AG08395 (cell line): Measurements from ENCODE around the gene TRAPPC14.
"Not testable (repeated sequence)": the region's sequence is repeated elsewhere in the genome, so short reads cannot be mapped to it uniquely, and the experiment has no call there.

Experiments
- DNase-seq: peaks from one replicate; pipeline ENCODE4 v3.0.0; 2012; ENCODE audit warnings: mixed read lengths, low spot score

TRAPPC14 gene

DNA sequence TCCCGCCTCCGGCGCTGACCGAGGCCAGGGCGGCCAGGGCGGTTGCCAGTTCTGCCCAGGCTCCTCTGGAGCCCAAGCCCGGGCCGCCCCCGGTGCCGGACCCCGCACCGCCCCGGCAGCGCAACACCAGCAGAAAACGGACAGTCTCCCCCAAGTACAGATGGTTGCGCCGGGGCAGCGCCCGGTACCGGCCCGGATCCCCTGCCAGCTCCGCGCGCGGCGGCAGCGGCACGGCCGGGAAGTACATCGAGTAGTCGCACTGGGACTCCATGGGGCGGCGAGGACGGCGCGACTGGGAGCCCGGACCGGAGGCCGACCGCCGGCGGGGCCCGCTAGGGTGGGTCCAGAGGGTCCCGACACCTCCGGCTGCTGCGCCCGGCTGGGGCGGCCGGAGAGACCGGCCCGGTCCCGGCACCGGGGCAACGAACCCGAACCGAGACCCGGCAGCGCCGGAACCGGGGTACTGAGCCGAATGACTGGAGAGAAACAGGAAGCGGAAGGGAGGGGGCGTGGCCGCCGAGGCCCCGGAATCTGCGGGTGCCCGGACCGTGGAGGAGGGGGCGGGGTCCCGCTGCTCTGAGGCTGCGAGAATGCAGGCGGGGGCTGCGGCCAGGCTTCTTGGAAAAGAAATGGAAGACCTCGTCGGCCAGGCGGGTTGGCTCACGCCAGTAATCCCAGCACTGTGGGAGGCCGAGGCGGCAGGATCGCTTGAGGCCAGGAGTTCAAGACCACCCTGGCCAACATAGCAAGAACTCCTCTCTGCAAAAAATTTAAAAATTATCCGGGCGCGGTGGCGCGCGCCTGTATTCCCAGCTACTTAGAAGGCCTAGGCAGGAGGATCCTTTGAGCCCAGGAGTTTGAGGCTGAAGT lies at the start of gene TRAPPC14:
TSS of gene TRAPPC14 (minus strand) at position 495 of the 870 bp plus-strand sequence. CDS start at position 271, 224 bp downstream.
- peak; percentile 97 for DNase-seq

GRCh38 chr7:100204454-100204853 lies 45.9 kb upstream of the TRAPPC14 start:
- no peak for DNase-seq

GRCh38 chr7:100200693-100201092 lies 42.2 kb upstream of the TRAPPC14 start:
- DNase-seq: no peak

GRCh38 chr7:100198266-100198665 lies 39.7 kb upstream of the TRAPPC14 start:
- DNase-seq: no peak

- DNase-seq: not testable (repeated sequence)
Measured at GRCh38 chr7:100195901-100196322, 37.4 kb upstream of the TRAPPC14 start.

- no peak for DNase-seq
Measured at GRCh38 chr7:100195222-100195621, 36.7 kb upstream of the TRAPPC14 start.

- no peak for DNase-seq
Measured at GRCh38 chr7:100192969-100193368, 34.4 kb upstream of the TRAPPC14 start.

- not testable (repeated sequence) for DNase-seq
Measured at GRCh38 chr7:100192281-100192862, 33.8 kb upstream of the TRAPPC14 start.

GRCh38 chr7:100191775-100192174 lies 33.3 kb upstream of the TRAPPC14 start:
- DNase-seq: no peak

GRCh38 chr7:100190048-100190711 lies 31.7 kb upstream of the TRAPPC14 start:
- DNase-seq: peak; percentile 49

DNA sequence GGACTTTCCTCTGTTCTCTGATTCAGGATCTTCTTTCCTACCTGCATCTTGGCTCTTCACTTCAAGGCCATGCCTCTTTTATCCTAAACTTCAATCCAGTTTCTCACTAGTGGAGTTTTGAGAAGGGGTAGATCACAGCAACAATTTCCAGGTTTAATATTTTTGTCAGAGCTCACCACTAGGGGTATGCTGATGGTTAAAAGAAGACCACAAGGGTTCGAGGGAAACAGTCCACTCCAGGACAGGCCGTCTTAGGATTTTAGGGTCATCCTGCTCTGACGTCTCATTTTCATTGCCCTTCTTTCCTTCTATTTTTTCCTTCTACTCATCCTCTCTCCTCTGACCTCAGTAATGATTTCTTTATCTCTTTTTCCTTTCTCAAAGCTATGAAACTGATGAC lies 30.5 kb upstream of the TRAPPC14 start:
- DNase-seq: no peak

GRCh38 chr7:100185726-100186125 lies 27.2 kb upstream of the TRAPPC14 start:
- DNase-seq: no peak

GRCh38 chr7:100183090-100183489 lies 24.6 kb upstream of the TRAPPC14 start:
- DNase-seq: not testable (repeated sequence)

- DNase-seq: not testable (repeated sequence)
Measured at GRCh38 chr7:100182616-100183015, 24.1 kb upstream of the TRAPPC14 start.

DNA sequence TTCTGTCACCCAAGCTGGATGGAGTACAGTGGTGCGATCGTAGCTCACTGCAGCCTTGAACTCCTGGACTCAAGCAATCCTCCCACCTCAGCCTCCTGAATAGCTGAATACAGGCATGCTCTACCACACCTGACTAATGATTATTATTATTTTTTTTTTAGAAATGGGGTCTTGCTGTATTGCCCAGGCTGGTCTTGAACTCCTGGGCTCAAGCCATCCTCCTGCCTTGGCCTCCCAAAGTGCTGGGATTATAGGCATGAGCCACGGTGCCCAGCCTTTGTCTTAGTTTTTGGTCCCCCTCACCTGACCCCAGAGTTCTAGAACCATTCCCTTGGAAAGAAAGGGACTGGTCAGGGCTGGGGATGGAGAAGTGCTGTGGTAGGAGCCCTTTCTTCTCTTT lies 21.6 kb upstream of the TRAPPC14 start:
- DNase-seq: not testable (repeated sequence)

DNA sequence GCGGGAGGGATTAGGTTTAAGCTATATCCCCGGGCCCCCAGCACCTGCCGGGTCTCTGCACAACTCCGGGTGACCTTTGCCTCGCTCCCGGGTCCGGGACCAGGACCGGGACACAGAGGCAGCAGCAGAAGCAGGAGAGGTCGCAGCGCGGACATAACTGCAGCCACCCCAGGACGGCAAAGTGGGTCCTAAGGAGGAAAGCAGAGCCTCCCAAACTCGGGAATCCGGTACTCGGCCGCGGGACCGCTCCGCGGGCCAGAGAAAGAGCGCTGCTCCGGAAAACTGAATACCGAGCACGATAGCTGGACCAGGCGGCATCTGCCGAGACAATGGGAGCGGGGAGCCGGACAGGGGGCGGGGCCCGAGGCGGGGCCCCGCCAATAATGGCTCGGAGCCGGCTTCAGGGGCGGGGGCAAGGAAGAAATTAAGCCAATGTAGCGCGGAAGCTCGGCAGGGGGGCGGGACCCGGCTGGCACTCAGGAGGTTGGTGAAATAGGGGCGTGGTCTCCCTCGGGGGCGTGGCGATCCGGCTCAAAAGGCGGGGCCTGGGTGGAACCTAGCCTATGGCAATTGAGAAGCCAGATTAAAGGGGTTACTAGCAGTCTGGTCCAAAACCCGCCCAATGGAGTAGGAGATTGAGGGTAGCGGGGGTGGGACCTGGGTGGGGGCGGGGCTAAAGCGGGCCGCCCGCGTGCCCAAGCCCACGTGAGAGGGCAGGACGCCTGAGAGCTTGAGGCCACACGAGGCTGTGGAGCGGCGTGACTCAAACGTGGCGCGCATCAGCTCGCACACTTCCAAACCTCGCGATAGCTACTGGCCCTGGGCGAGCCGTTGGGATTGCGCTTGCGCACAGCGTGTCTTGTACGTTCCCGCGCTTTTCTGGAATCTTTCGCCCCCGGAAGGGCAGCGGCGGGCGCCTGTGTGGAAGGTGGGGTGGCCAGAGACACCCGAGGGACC lies 18.8 kb upstream of the TRAPPC14 start, which contains the start of the genes GPC2 and STAG3:
TSS of gene GPC2 (minus strand) at position 337 of the 957 bp plus-strand sequence. CDS start at position 155, 182 bp downstream.
TSS of gene STAG3 (plus strand) at position 874 of the 957 bp plus-strand sequence. CDS start 2,639 bp downstream, outside the sequence.
- DNase-seq: peak; percentile 98

DNA sequence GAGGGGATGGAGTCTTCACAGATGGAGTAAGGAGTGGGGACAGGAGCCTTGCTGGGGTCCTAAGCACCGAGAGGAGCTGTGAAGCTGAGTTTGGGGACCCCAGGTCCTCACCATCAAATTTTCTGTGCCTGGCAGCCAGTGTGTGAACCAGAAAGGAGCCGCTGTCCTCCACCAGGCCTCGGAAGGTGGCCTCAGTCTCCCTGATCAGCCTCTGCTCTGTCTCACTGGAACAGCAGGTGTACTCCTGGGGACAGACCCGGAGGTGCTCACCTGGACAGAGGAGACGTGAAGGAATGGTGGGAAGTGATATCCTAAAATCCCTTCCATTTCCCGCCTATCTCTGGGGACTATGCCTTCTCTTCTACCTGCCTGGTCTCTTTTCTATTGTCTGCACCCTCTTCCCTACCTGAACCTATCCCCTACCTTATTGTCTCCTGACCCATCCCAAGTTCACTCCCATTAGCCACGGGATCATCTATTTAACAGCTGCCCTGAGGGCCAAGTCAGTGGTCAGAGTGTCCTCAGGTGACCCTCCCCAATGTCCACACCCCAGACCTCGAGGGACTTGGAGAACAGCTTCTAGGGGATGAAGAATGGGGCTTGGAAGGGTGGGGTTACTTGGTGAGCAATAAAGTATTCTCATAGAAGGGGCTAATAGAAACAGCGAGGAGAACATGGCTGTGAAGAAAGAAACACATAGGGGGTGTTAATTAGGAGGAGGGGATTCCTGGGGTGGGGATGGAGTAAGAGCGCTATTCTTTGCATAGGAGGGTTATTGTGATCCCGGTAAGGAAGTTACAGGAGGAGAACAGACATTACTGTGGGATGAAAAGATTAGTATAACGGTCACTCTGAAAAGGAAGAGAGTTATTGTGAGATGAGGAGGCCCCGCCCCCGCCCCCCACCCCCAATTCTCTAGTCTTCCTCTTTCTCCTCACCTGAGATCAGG lies 17.8 kb upstream of the TRAPPC14 start:
- DNase-seq: no peak

DNA sequence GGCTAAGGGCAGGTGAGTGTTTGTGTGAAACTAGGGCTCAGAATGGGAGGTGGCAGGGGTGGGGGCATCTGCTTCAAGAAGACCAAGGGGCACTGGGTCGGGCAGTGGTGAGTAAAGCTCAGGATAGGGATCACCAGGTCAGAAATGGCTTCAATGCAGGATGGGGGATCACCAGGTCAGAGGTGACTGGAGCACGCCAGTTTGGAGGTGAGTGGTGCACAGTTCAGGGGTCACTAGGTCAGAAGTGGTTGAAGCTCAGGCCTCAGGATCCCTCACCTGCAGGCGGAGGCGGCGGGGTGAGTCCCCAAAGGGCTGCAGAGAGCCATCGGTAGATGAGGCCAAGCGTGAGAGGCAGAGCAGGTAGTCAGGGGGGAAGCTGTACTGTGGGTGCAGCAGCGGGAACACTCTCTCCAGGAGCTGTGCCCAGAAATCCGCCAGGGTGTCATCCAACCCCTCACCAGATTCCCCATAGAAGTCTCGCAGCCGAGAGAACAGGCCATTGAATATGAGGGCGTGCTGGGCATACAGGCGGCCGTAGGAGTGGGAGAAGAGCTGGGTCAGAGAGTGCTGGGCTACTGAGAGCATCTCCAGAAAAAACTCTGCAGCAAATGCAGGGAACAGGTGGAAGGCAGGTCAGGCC lies 16.9 kb upstream of the TRAPPC14 start:
- no peak for DNase-seq

DNA sequence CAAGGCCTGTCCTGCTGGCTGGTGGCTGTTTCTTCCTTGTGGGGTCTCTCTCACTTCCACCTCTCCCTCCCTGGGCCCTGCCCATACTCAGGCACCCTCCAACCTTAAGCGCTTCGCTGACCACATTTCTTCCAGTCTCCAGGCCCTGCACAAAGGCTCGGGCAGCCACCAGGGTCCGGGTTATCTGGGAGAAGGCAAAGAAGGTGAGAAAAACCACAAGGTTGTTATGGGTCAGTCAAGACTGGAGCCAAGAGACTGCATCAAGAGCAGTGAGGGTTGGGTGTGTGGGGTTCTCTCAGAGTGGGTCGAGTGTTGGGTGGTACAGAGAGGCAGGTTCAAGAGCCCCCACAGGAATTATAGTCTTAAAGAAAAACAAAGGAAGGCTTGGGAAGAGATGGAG lies 16.1 kb upstream of the TRAPPC14 start:
- no peak for DNase-seq
